Breast epithelium (tissue), 3 donors: ENCODE data around the gene LITAF.

Source experiments
- CTCF ChIP-seq, 3 donors: fragments of 450-650 bp; IDR thresholded peaks; one replicate each; pipeline ENCODE4 v1.5.1; 2016 to 2017; ENCODE audit warnings: antibody characterized with exemption in 3 of 3, mild to moderate bottlenecking in 3 of 3, moderate library complexity in 3 of 3
- POLR2A ChIP-seq: fragments of 450-650 bp; IDR thresholded peaks from one replicate; pipeline ENCODE4 v1.6.1; 2016; ENCODE audit warnings: antibody characterized with exemption, mild to moderate bottlenecking, moderate library complexity
- POLR2AphosphoS5 ChIP-seq, 3 donors: sonication (generic); formaldehyde crosslinking; IDR thresholded peaks; one replicate each; pipeline ENCODE4 v1.6.1; 2017; ENCODE audit warnings: antibody characterized with exemption in 3 of 3

GRCh38 chr16:11629071-11630030 lies 42.6 kb upstream of the LITAF start:
- TF ChIP-seq CTCF (IDR thresholded peaks at IDR 0.05) (no peak), POLR2A (no peak), POLR2AphosphoS5 (IDR thresholded peaks at IDR 0.05) (no peak)
